GM12878 (cell line): ENCODE results near the gene BAG1. TPM values are rescaled to one million over a fixed set of nuclear protein-coding genes. Genes with fewer than 3 reads are reported as not detected.

Experiments
- ATAC-seq: fragments of 200-7000 bp; cut with Tn5 transposase; 3 replicates; pipeline ENCODE4 v1.9.1; 2020; ENCODE audit warnings: mild to moderate bottlenecking, moderate library complexity
- BruUV-seq: library from RNA; stranded (reverse); fragments of 400-500 nt; replicated peaks from 2 replicates; lab custom pipeline; 2021; lab: Mats Ljungman, UMichigan
- CTCF ChIA-PET: fragments of 300-600 bp; sonication (Branson Sonifier 250); formaldehyde crosslinking; extraction: SDS; loops from one replicate; lab custom pipeline; 2021; ENCODE audit warnings: inconsistent platforms; lab: Yijun Ruan, JAX
- POLR2A ChIA-PET: fragments of 350-600 bp; formaldehyde crosslinking; extraction: SDS; loops from one replicate; lab custom pipeline; 2021; ENCODE audit warnings: inconsistent platforms; lab: Charles Lee
- RAD21 ChIA-PET: fragments of 300-600 bp; sonication (Branson Sonifier 250); formaldehyde crosslinking; loops from one replicate; lab custom pipeline; 2023; ENCODE audit warnings: antibody characterized with exemption; ENCODE audit not compliant: unreplicated experiment; lab: Charles Lee
- SMC1A ChIA-PET: fragments of 300-600 bp; sonication (Branson Sonifier 250); formaldehyde crosslinking; loops from one replicate; lab custom pipeline; 2023; ENCODE audit not compliant: unreplicated experiment, uncharacterized antibody; lab: Charles Lee
- DNase-seq: peaks from one replicate; pipeline ENCODE4 v3.0.0-alpha.2; 2011; ENCODE audit warnings: low read depth, low spot score
- FAIRE-seq: peaks from 3 replicates; lab custom pipeline; 2011; peaks lifted over from hg19 to GRCh38; lab: Jason Lieb, UNC
- H2AFZ ChIP-seq: 2 replicates; pipeline ENCODE4 v1.6.0; 2011; ENCODE audit warnings: low read depth, low read length, control low read depth; ENCODE audit not compliant: control insufficient read depth
- H3K27ac ChIP-seq: 2 replicates; pipeline ENCODE4 v1.5.1; 2011; ENCODE audit warnings: control low read depth; ENCODE audit not compliant: control insufficient read depth, insufficient read depth
- H3K27me3 ChIP-seq, 2 experiments: replicated peaks in 1 of 2; 2 replicates each; pipeline versions ENCODE4 v1.6.0 to v1.6.1; 2011; ENCODE audit warnings: low read length in 1 of 2; ENCODE audit not compliant: control insufficient read depth in 2 of 2, insufficient read depth in 2 of 2
- H3K36me3 ChIP-seq, 2 experiments: 2 replicates each; pipeline ENCODE4 v1.5.1; 2011; ENCODE audit warnings: low read length in 1 of 2; ENCODE audit not compliant: control insufficient read depth in 2 of 2, insufficient read depth in 2 of 2
- H3K4me1 ChIP-seq: 2 replicates; pipeline ENCODE4 v1.6.1; 2011; ENCODE audit warnings: mild to moderate bottlenecking, low read length, moderate library complexity, mixed read lengths; ENCODE audit not compliant: control insufficient read depth, insufficient read depth
- H3K4me2 ChIP-seq: 2 replicates; pipeline ENCODE4 v1.6.0; 2011; ENCODE audit warnings: control low read depth; ENCODE audit not compliant: control insufficient read depth, insufficient read depth
- H3K4me3 ChIP-seq: fragments of 200-600 bp; sonication (generic); 2 replicates; pipeline ENCODE4 v1.5.1; 2016
- H3K79me2 ChIP-seq: 2 replicates; pipeline ENCODE4 v1.6.0; 2011; ENCODE audit warnings: low read length; ENCODE audit not compliant: control insufficient read depth, insufficient read depth
- H3K9ac ChIP-seq: 2 replicates; pipeline ENCODE4 v1.8.0; 2011; ENCODE audit warnings: low read length, control low read depth, mixed read lengths; ENCODE audit not compliant: control insufficient read depth, insufficient read depth
- H3K9me3 ChIP-seq: replicated peaks from 3 replicates; pipeline ENCODE4 v1.5.1; 2011; ENCODE audit warnings: mild to moderate bottlenecking, low read length; ENCODE audit not compliant: control insufficient read depth, insufficient read depth
- H4K20me1 ChIP-seq: 2 replicates; pipeline ENCODE4 v1.6.0; 2011; ENCODE audit not compliant: control insufficient read depth, insufficient read depth
- CBX5 ChIP-seq: sonication (generic); IDR thresholded peaks from 2 replicates; pipeline ENCODE4 v1.6.1; 2016; ENCODE audit warnings: low read depth, moderate library complexity, mild to moderate bottlenecking, inconsistent platforms
- CEBPZ ChIP-seq: fragments of 150-350 bp; IDR thresholded peaks from 2 replicates; pipeline ENCODE4 v1.6.1; 2016; ENCODE audit warnings: low read depth, low read length
- IRF5 ChIP-seq: fragments of 450-650 bp; IDR thresholded peaks from 2 replicates; pipeline ENCODE4 v1.6.1; 2017; ENCODE audit warnings: borderline replicate concordance
- MTA3 ChIP-seq: IDR thresholded peaks from 2 replicates; pipeline ENCODE4 v1.6.1; 2012; ENCODE audit warnings: low read length, inconsistent platforms, borderline replicate concordance
- WGBS: methylation state at CpG from one replicate; pipeline ENCODE4 v1.1.6; 2016; ENCODE audit warnings: low lambda C conversion rate; ENCODE audit not compliant: insufficient replicate concordance, insufficient coverage; ENCODE audit errors: missing lambda C conversion rate; 5-methylcytosine and 5-hydroxymethylcytosine counted together
- in situ Hi-C: fragments of 300-500 bp; cut with MboI; formaldehyde crosslinking; loops from 9 replicates; pipeline ENCODE4 v1.14.3; 2018; ENCODE audit warnings: mixed read lengths
- intact Hi-C: fragments of 100-400 bp; cut with micrococcal nuclease; formaldehyde crosslinking; loops from one replicate; pipeline ENCODE4 v1.14.2; 2022; ENCODE audit not compliant: unreplicated experiment
- polyA plus RNA-seq, 11 experiments: library from polyadenylated mRNA; depleted of rRNA in 4 of 11; unstranded in 6 of 11; stranded (reverse) in 5 of 11; fragments of >200 nt; fragmentation: Nextera tagmentation in 4 of 11; fragmentation: Illumina TruSeq in 1 of 11; extraction: Ambion mirVana in 4 of 11; extraction: Trizol in 1 of 11; gene quantifications; 1 replicate in 1 of 11; 2 replicates in 10 of 11; pipeline versions ENCODE4 v1.2.1 to v1.2.3, GENCODE V29; 2011 to 2016; ENCODE audit warnings: inconsistent platforms in 2 of 11, missing spikeins in 2 of 11, low read depth in 1 of 11
- total RNA-seq, 4 experiments: library from RNA; depleted of rRNA in 3 of 4; stranded (reverse); fragments of >200 nt in 3 of 4; fragmentation: Illumina TruSeq in 1 of 4; extraction: Trizol in 1 of 4; gene quantifications; 2 replicates each; pipeline versions ENCODE4 v1.2.1 to v1.2.3, GENCODE V29; 2013 to 2021

BAG1 gene
- total and polyA plus RNA-seq, 10 of the 15 experiments (the other 5 are each of a cell fraction or from before 2014, with no cell fraction given) = 11.6 to 135 (median 68.9) TPM

- in situ Hi-C loops = no loop called here
- Histone ChIP-seq H3K9ac (peak overlapping the region; percentile 99; the same call in 1 of the 2 replicates), H2AFZ (no peak overlapping the region), H3K4me3 (no peak overlapping the region), H3K36me3 (peaks cover 0 to 5% of the 10 kb centered on the region in 2 experiments; a peak in 1 of 4 replicates), H3K9me3 (no peaks in the 10 kb centered on the region), H4K20me1 (no peaks in the 10 kb centered on the region)
- DNase-seq (no peak), FAIRE-seq (no peak), ATAC-seq (no peak)
- ChIA-PET RAD21 (interaction anchor here (1.7 kb wide), 1 partner anchor 164 kb away, joined by 5 read pairs; no protein-coding TSS in a partner anchor), SMC1A (no interaction called here), CTCF (interaction anchor here (1.7 to 3.5 kb wide), 2 partner anchors 30 to 164 kb away, joined by 4 to 27 read pairs; no protein-coding TSS in a partner anchor)
- TF ChIP-seq CBX5 (no peak), IRF5 (no peak), CEBPZ (no peak), MTA3 (no peak)
- TF ChIP-seq, all 136 proteins: peak for 0
- intact Hi-C loops = loop anchor here (10.0 kb wide), 1 partner anchor 166 kb away; no protein-coding TSS in a partner anchor
- POLR2A ChIA-PET = interaction anchor here (1.1 to 1.5 kb wide), 2 partner anchors 23 to 62 kb away, joined by 5 to 10 read pairs; no protein-coding TSS in a partner anchor
- H3K4me1 ChIP-seq = peaks cover 5% of the 10 kb centered on the region
- BruUV-seq = no TSS peak
- peaks cover 37% of the 10 kb centered on the region for H3K79me2 ChIP-seq
- H3K4me2 ChIP-seq = peak overlapping the region; percentile 87; the same call in 1 of the 2 replicates
- WGBS = 87% methylated on average over 10 of the region's 14 CpGs
- H3K27ac ChIP-seq = peak overlapping the region; percentile 100
- no peaks in the 10 kb centered on the region for H3K27me3 ChIP-seq
Measured at GRCh38 chr9:33288828-33289483, 24.4 kb upstream of the BAG1 start.
